ENCODE results near the gene WDR35. TPM values are rescaled to one million over a fixed set of nuclear protein-coding genes. Genes with fewer than 3 reads are reported as not detected.

WDR35 gene
- total and polyA plus RNA-seq, 2 donors (not counting 3 experiments of a cell fraction or from before 2014, with no cell fraction given) = 3.6 to 8.0 TPM

GRCh38 chr2:19973466-19973865 lies 16.4 kb downstream of the WDR35 start:
- FAIRE-seq (no peak), DNase-seq (ENCODE audit: low read depth, low spot score) (no peak)
- no peak overlapping the region for H2AFZ ChIP-seq (ENCODE audit: low read depth, low read length)
- H3K27ac ChIP-seq (ENCODE audit: insufficient read depth, low read depth, low read length) = no peak overlapping the region
- H3K27me3 ChIP-seq (ENCODE audit: control insufficient read depth in 2 of 2, insufficient read depth in 2 of 2, low read length in 2 of 2) = no peaks in the 10 kb centered on the region
- no peak for TF ChIP-seq POLR2AphosphoS5 (IDR thresholded peaks at IDR 0.05; ENCODE audit: insufficient read depth, low read depth, low read length)
- TF ChIP-seq POLR2A (IDR thresholded peaks at IDR 0.05; ENCODE audit: low read depth, low read length) = no peak
- no peak for TF ChIP-seq EZH2 (IDR thresholded peaks at IDR 0.05; ENCODE audit: borderline replicate concordance, low read depth, low read length, severe bottlenecking)
- no peak for TF ChIP-seq FOS (IDR thresholded peaks at IDR 0.05; ENCODE audit: borderline replicate concordance, insufficient read depth, low read length)
- TF ChIP-seq JUN (IDR thresholded peaks at IDR 0.05; ENCODE audit: borderline replicate concordance, insufficient read depth, insufficient read length, low read depth) = no peak
- TF ChIP-seq, protein P1, sequence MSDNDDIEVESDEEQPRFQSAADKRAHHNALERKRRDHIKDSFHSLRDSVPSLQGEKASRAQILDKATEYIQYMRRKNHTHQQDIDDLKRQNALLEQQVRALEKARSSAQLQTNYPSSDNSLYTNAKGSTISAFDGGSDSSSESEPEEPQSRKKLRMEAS (IDR thresholded peaks at IDR 0.05; ENCODE audit: insufficient read depth, insufficient read length) = no peak
- no TSS peak for BruUV-seq (replicated peaks)
- H3K9me1 ChIP-seq (replicated peaks; ENCODE audit: control insufficient read depth, extremely low read depth, insufficient read depth, low read length) = no peaks in the 10 kb centered on the region
- peaks cover 2 to 5% of the 10 kb centered on the region in 2 experiments for H3K36me3 ChIP-seq (ENCODE audit: control insufficient read depth in 2 of 2, extremely low read depth in 1 of 2, insufficient read depth in 2 of 2, low read length in 2 of 2)
- no peak overlapping the region for H3K9ac ChIP-seq (replicated peaks; ENCODE audit: extremely low read depth, insufficient read depth, low read length)
- H3K4me2 ChIP-seq (ENCODE audit: insufficient read depth, low read length) = no peak overlapping the region
- H3K4me1 ChIP-seq (ENCODE audit: control insufficient read depth, extremely low read depth, insufficient read depth, low read length) = peaks cover 13% of the 10 kb centered on the region
- dilution Hi-C loops (cut with MboI; ENCODE audit: extremely low pct_ligation_motif_present, low sequenced_read_pairs) = no loop called here
- intact Hi-C loops (cut with micrococcal nuclease) = loop anchor here (5.0 kb wide), 1 partner anchor 39 kb away; the partner anchor contains the start of gene MATN3
- no peaks in the 10 kb centered on the region for H3K79me2 ChIP-seq (ENCODE audit: control insufficient read depth, insufficient read depth, low read length)
- ChIA-PET CTCF (interaction anchor here (1.5 kb wide), 2 partner anchors 18 to 42 kb away, joined by 4 read pairs; no protein-coding TSS in a partner anchor), POLR2A (no interaction called here)
- H4K20me1 ChIP-seq (replicated peaks; ENCODE audit: control insufficient read depth, extremely low read depth, insufficient read depth, low read length) = no peaks in the 10 kb centered on the region
- no peak overlapping the region for H3K4me3 ChIP-seq (replicated peaks in 1 of 3; ENCODE audit: insufficient read depth in 1 of 3, low read depth in 1 of 3, low read length in 3 of 3)
- H3K9me3 ChIP-seq (replicated peaks; ENCODE audit: control insufficient read depth, insufficient read depth, low read length) = no peaks in the 10 kb centered on the region

DNA sequence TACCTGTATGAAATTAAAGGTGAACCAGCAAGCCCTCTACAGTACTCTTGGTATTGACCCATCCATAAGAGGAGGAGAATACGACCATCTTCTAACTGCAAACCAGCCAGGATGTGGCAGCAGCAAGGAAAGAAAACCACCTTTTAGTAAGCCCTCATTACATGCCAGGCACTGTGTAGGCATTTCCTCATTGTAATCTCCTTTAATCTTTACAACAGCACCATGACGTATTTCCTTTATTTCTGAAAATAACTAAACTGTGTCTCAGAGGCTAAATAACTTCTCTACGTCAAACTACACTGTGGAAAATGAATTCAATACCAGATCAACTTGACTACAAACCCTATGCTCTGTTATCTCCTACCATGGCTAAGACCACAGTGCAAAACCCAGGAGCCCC lies 18.2 kb downstream of the WDR35 start:
- Histone ChIP-seq H3K4me3 (replicated peaks in 1 of 3; ENCODE audit: insufficient read depth in 1 of 3, low read depth in 1 of 3, low read length in 3 of 3) (no peak overlapping the region), H2AFZ (ENCODE audit: low read depth, low read length) (no peak overlapping the region), H3K4me2 (ENCODE audit: insufficient read depth, low read length) (peak overlapping the region; percentile 77), H4K20me1 (replicated peaks; ENCODE audit: control insufficient read depth, extremely low read depth, insufficient read depth, low read length) (no peaks in the 10 kb centered on the region), H3K27me3 (ENCODE audit: control insufficient read depth in 2 of 2, insufficient read depth in 2 of 2, low read length in 2 of 2) (no peaks in the 10 kb centered on the region), H3K79me2 (ENCODE audit: control insufficient read depth, insufficient read depth, low read length) (no peaks in the 10 kb centered on the region), H3K4me1 (ENCODE audit: control insufficient read depth, extremely low read depth, insufficient read depth, low read length) (peaks cover 13% of the 10 kb centered on the region), H3K9me1 (replicated peaks; ENCODE audit: control insufficient read depth, extremely low read depth, insufficient read depth, low read length) (no peaks in the 10 kb centered on the region), H3K27ac (ENCODE audit: insufficient read depth, low read depth, low read length) (peak overlapping the region; percentile 83), H3K9ac (replicated peaks; ENCODE audit: extremely low read depth, insufficient read depth, low read length) (peak overlapping the region; percentile 19), H3K36me3 (ENCODE audit: control insufficient read depth in 2 of 2, extremely low read depth in 1 of 2, insufficient read depth in 2 of 2, low read length in 2 of 2) (peaks cover 0 to 5% of the 10 kb centered on the region in 2 experiments), H3K9me3 (replicated peaks; ENCODE audit: control insufficient read depth, insufficient read depth, low read length) (no peaks in the 10 kb centered on the region)
- FAIRE-seq (peak; percentile 64), DNase-seq (ENCODE audit: low read depth, low spot score) (peak; percentile 77)
- POLR2A ChIA-PET = no interaction called here
- intact Hi-C loops (cut with micrococcal nuclease) = loop anchor here (1.0 to 5.0 kb wide), 3 partner anchors 9 to 41 kb away; partner anchors contain the start of gene MATN3
- TF ChIP-seq JUN (IDR thresholded peaks at IDR 0.05; ENCODE audit: borderline replicate concordance, insufficient read depth, insufficient read length, low read depth) = peak; percentile 54
- TF ChIP-seq, protein P1 (IDR thresholded peaks at IDR 0.05; ENCODE audit: insufficient read depth, insufficient read length) = no peak
- TF ChIP-seq EZH2 (IDR thresholded peaks at IDR 0.05; ENCODE audit: borderline replicate concordance, low read depth, low read length, severe bottlenecking) = no peak
- TF ChIP-seq POLR2A (IDR thresholded peaks at IDR 0.05; ENCODE audit: low read depth, low read length) = no peak
- TF ChIP-seq, protein P2, sequence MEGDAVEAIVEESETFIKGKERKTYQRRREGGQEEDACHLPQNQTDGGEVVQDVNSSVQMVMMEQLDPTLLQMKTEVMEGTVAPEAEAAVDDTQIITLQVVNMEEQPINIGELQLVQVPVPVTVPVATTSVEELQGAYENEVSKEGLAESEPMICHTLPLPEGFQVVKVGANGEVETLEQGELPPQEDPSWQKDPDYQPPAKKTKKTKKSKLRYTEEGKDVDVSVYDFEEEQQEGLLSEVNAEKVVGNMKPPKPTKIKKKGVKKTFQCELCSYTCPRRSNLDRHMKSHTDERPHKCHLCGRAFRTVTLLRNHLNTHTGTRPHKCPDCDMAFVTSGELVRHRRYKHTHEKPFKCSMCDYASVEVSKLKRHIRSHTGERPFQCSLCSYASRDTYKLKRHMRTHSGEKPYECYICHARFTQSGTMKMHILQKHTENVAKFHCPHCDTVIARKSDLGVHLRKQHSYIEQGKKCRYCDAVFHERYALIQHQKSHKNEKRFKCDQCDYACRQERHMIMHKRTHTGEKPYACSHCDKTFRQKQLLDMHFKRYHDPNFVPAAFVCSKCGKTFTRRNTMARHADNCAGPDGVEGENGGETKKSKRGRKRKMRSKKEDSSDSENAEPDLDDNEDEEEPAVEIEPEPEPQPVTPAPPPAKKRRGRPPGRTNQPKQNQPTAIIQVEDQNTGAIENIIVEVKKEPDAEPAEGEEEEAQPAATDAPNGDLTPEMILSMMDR (IDR thresholded peaks at IDR 0.05; ENCODE audit: extremely low read depth in 1 of 2, insufficient read depth in 1 of 2, low read depth in 1 of 2, low read length in 2 of 2) = no peak
- TF ChIP-seq FOS (IDR thresholded peaks at IDR 0.05; ENCODE audit: borderline replicate concordance, insufficient read depth, low read length) = no peak
- peak; percentile 86 for TF ChIP-seq GATA2 (IDR thresholded peaks at IDR 0.05; ENCODE audit: insufficient read depth, insufficient read length, low read depth, low read length)
- no peak for TF ChIP-seq POLR2AphosphoS5 (IDR thresholded peaks at IDR 0.05; ENCODE audit: insufficient read depth, low read depth, low read length)
- TF ChIP-seq MYC (IDR thresholded peaks at IDR 0.05; ENCODE audit: low read depth, low read length) = no peak
- CTCF ChIA-PET = interaction anchor here (0.7 to 2.2 kb wide), 3 partner anchors 9 to 122 kb away, joined by 4 to 17 read pairs (median 6); no protein-coding TSS in a partner anchor
- BruUV-seq (replicated peaks) = no TSS peak
- dilution Hi-C loops (cut with MboI; ENCODE audit: extremely low pct_ligation_motif_present, low sequenced_read_pairs) = no loop called here
